Measurements from ENCODE around the gene UBP1.

DNA sequence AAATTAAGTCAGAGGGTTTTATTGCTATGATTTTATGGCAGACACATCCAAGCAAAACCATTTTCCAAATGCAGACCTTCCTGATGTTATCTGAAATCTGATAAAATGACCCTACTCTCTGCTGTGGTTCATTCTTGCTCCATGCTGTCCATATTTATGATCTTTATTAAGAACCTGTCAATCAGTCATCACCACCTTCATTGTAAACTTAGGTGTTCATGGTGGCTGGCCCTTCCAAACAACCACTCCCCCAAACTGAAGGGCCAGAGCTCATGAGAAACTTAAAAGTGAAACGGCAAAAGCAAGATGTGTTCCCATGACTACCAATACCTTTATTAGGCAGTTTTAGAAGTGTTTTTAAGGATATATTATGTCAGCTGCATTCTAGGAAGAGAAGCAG, 53.6 kb downstream of the UBP1 start:
- TF ChIP-seq SAP30 (IDR thresholded peaks at IDR 0.05; ENCODE audit: borderline replicate concordance, insufficient read depth, low read depth, low read length, poor library complexity, severe bottlenecking) = no peak
- TF ChIP-seq ZNF41 (CRISPR knock-in tag; conservative IDR thresholded peaks at IDR 0.05) = no peak
- TF ChIP-seq TAF1 (IDR thresholded peaks at IDR 0.05; ENCODE audit: control insufficient read depth, extremely low read depth, insufficient read depth, low read length, severe bottlenecking) = no peak
- TF ChIP-seq KLF10 (CRISPR knock-in tag; IDR thresholded peaks at IDR 0.05) = no peak
- no peak for TF ChIP-seq SAFB (IDR thresholded peaks at IDR 0.05; ENCODE audit: borderline replicate concordance, low read depth, low read length)
- no peak for TF ChIP-seq ZNF121 (CRISPR knock-in tag; conservative IDR thresholded peaks at IDR 0.05)
- no peak for TF ChIP-seq NRF1 (conservative IDR thresholded peaks at IDR 0.05 in 1 of 2, IDR thresholded peaks at IDR 0.05 in 1 of 2)
